Kidney epithelial cell (primary cell): ENCODE results near the gene STIL. TPM values are rescaled to one million over a fixed set of nuclear protein-coding genes. Genes with fewer than 3 reads are reported as not detected.

ENCODE experiments used
- DNase-seq: peaks from one replicate; pipeline ENCODE4 v3.0.0-alpha.2; 2010; ENCODE audit warnings: low read depth
- H3K27me3 ChIP-seq: 2 replicates; pipeline ENCODE4 v1.6.0; 2011; ENCODE audit warnings: low read length; ENCODE audit not compliant: control insufficient read depth, insufficient read depth
- H3K36me3 ChIP-seq: 2 replicates; pipeline ENCODE4 v1.5.1; 2011; ENCODE audit warnings: low read length; ENCODE audit not compliant: control insufficient read depth, insufficient read depth
- H3K4me3 ChIP-seq: 2 replicates; pipeline ENCODE4 v1.5.1; 2011; ENCODE audit warnings: low read depth, mild to moderate bottlenecking, control low read depth, low read length
- total RNA-seq: library from RNA; depleted of rRNA; stranded (reverse); fragments of >200 nt; gene quantifications from 2 replicates; pipeline ENCODE4 v1.2.3, GENCODE V29; 2015
- TF ChIP-seq, protein P1 (sequence below): IDR thresholded peaks from 2 replicates; pipeline ENCODE4 v1.5.1; 2011; ENCODE audit warnings: mild to moderate bottlenecking, moderate library complexity, low read length, control low read depth, inconsistent platforms; ENCODE audit not compliant: insufficient read depth, poor library complexity, severe bottlenecking

The STIL gene
- total RNA-seq, 1 donor from 2014 or later = 5.5 TPM

DNA sequence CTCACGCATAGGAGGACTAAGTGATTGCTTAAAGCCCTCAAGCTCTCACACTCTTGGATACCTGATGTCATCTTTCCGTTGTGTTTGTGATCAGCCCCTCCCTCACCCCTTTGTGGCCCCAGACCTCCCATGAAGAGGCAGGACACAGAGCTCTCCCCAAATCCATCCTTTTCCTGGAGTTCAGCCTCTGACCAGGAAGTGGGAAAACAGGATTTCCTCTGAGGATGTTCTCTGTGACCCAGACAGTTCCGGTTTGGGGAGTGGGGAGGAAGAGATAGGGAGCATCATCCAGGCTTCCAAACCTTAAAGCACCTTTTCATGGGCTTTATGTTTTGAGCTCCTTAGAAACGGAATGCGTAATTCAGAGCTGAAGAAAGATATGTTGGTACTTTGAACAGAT is 70.0 kb downstream of the STIL start:
- Histone ChIP-seq H3K27me3 (no peaks in the 10 kb centered on the region), H3K4me3 (no peak overlapping the region), H3K36me3 (no peaks in the 10 kb centered on the region)
- TF ChIP-seq, protein P1, sequence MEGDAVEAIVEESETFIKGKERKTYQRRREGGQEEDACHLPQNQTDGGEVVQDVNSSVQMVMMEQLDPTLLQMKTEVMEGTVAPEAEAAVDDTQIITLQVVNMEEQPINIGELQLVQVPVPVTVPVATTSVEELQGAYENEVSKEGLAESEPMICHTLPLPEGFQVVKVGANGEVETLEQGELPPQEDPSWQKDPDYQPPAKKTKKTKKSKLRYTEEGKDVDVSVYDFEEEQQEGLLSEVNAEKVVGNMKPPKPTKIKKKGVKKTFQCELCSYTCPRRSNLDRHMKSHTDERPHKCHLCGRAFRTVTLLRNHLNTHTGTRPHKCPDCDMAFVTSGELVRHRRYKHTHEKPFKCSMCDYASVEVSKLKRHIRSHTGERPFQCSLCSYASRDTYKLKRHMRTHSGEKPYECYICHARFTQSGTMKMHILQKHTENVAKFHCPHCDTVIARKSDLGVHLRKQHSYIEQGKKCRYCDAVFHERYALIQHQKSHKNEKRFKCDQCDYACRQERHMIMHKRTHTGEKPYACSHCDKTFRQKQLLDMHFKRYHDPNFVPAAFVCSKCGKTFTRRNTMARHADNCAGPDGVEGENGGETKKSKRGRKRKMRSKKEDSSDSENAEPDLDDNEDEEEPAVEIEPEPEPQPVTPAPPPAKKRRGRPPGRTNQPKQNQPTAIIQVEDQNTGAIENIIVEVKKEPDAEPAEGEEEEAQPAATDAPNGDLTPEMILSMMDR = no peak
- no peak for DNase-seq

DNA sequence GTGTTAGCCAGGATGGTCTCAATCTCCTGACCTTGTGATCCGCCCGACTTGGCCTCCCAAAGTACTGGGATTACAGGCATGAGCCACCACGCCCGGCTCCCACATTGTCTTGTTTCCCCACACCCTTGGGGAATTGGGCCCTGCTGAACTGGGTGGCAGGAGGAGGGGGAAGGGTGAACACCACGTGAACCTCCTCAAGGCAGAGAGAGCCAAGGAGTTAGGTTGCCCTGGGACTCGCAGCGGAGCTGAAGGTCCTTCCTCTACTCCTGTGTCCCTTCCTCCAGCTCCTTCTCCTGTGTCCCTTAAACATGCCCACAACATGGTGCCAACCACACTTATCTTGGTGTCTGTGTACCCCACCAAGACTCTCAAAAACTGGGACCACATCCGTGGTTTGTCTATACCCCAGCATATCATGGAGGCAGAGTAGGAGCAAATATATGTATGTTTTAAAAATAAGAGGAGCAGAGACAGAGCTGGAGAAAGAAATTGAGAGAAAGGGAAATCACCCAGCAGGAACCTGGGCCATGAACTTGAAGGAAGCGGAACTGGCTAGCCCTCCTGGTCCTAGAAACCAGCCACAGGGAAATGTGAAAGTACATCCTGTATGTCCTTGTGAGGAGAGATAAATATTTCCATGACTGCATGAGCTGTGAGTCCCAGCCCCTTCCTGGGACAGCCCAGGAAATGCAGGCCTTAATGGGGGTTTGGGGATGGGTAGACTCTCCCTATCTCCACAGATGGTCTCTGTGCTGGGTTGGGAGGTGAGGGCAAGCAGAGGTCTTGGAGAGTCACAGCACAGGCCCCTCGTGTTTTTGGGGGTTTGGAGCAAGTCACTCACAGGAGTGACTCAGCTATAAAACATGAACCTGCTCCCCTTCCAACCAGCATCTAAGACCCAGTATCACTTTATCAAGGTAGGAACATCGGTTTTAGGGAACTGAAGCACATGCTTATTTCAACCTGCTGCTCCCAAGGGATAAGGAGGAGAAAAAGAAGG is 72.5 kb downstream of the STIL start:
- H3K36me3 ChIP-seq = no peaks in the 10 kb centered on the region
- DNase-seq = no peak
- no peak overlapping the region for H3K4me3 ChIP-seq
- H3K27me3 ChIP-seq = no peaks in the 10 kb centered on the region
- TF ChIP-seq, protein P1 = no peak

DNA sequence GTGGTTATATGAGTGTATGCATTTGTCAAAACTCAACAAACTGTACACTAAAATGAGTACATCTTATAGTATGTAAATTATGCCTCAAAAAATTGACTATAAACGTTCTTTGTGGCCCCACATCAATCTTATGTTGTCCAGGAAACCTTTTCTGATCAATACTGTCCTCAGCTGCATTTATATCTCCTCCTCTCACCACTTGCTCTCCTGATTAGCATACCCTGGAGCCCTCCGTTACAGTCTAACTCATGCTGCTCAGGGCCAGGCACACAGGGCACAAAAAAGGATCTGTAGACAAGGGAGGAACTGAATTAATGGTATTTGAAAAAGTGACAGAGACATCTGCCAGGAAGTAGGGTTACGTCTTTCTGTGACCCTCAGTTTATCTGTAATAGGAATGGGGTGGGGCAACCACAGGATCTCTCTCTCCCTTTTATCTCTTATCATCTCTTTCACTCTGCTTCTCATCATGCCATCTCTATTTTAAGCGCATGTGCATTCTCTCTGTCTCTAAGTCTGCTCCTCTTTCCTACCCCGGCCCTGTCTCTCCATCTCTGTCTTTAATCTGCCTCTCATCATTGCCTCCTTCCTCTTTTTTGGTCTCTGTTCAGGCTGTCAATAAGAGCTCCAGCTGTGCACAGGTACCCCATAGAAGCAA is 74.9 kb downstream of the STIL start:
- TF ChIP-seq, protein P1 = no peak

DNA sequence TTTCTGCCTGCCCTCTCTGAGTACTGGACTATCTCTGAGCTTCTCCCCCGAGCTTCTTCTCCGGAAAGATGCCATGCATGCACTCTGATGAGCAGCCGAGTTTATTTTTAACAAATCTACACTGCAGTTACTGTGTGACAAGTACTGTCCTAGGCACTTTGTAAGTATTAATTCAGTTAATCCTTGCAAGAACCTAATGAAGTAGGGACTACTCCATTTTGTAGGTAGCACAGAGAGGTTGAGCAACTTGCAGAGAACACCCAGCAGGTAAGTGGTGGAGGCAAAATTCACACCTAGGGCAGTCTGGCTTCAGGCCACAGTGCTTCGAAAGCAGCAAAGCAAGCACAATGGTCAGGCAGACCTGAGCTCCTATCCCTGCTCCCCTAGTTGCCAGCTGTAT is 78.1 kb downstream of the STIL start:
- H3K27me3 ChIP-seq = peaks cover 34% of the 10 kb centered on the region
- TF ChIP-seq, protein P1 = no peak
- no peak for DNase-seq
- H3K4me3 ChIP-seq = no peak overlapping the region
- H3K36me3 ChIP-seq = no peaks in the 10 kb centered on the region

More for the DNA sequence above, 74.9 kb downstream of the STIL start:
- H3K4me3 ChIP-seq = no peak overlapping the region
- no peaks in the 10 kb centered on the region for H3K36me3 ChIP-seq
- no peak for DNase-seq
- H3K27me3 ChIP-seq = peaks cover 3% of the 10 kb centered on the region

DNA sequence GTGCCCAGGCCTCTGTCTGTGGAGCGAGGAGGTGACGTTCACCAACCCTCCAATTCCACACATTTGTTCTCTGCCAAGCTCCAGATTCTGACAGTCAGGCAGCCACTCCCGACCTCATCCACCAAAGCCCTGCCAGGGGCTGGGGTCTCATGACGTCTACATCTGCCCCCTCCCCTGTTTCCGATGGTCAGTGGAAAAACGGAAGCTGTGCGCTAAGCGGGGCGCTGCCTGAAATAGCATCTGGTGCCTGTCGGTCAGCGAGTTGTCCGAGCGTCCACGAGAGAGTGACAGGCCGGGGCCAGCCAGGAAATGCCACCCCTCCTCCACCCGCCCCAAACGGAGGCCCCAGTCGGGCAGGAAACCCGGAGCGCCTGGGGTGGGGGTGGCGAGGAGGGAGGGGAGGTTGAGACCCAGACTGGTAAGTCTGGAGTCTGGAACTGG is 78.7 kb downstream of the STIL start:
- peaks cover 39% of the 10 kb centered on the region for H3K27me3 ChIP-seq

More for the DNA sequence above, 78.7 kb downstream of the STIL start:
- no peak for DNase-seq
- Histone ChIP-seq H3K4me3 (no peak overlapping the region), H3K36me3 (no peaks in the 10 kb centered on the region)
- TF ChIP-seq, protein P1 = no peak
